GM19324 (cell line): ENCODE data around the gene DNPEP.
"Not testable (repeated sequence)": the region's sequence is repeated elsewhere in the genome, so short reads cannot be mapped to it uniquely, and the experiment has no call there.

Experiments used
- ATAC-seq: cut with Tn5 transposase; IDR thresholded peaks from one replicate; pipeline ENCODE4 v1.9.1; 2021; ENCODE audit warnings: mild to moderate bottlenecking, moderate library complexity; ENCODE audit not compliant: unreplicated experiment, low FRiP score

DNPEP gene

GRCh38 chr2:219419331-219420197 lies 31.9 kb upstream of the DNPEP start:
- no peak for ATAC-seq

- ATAC-seq, result no peak
Measured at GRCh38 chr2:219419012-219419324, 31.3 kb upstream of the DNPEP start.

GRCh38 chr2:219418155-219419011 lies 30.7 kb upstream of the DNPEP start, which contains the start of gene DES:
Gene DES (plus strand): TSS chr2:219418377. CDS start chr2:219418463, 86 bp downstream.
- no peak for ATAC-seq

GRCh38 chr2:219417374-219417773 lies 29.7 kb upstream of the DNPEP start:
- no peak for ATAC-seq

GRCh38 chr2:219416938-219417337 lies 29.2 kb upstream of the DNPEP start:
- ATAC-seq, result no peak

GRCh38 chr2:219416235-219416602 lies 28.5 kb upstream of the DNPEP start:
- ATAC-seq, result no peak

GRCh38 chr2:219415580-219416234 lies 28.0 kb upstream of the DNPEP start:
- no peak for ATAC-seq

- no peak for ATAC-seq
Measured at GRCh38 chr2:219414857-219415256, 27.1 kb upstream of the DNPEP start.

- ATAC-seq, result no peak
Measured at GRCh38 chr2:219410390-219410789, 22.7 kb upstream of the DNPEP start.

- ATAC-seq, result no peak
Measured at GRCh38 chr2:219409619-219410018, 21.9 kb upstream of the DNPEP start.

GRCh38 chr2:219408631-219409030 lies 20.9 kb upstream of the DNPEP start:
- no peak for ATAC-seq

GRCh38 chr2:219408204-219408603 lies 20.5 kb upstream of the DNPEP start:
- no peak for ATAC-seq

GRCh38 chr2:219407343-219407742 lies 19.6 kb upstream of the DNPEP start:
- not testable (repeated sequence) for ATAC-seq

- no peak for ATAC-seq
Measured at GRCh38 chr2:219406861-219407230, 19.1 kb upstream of the DNPEP start.

- no peak for ATAC-seq
Measured at GRCh38 chr2:219405958-219406860, 18.5 kb upstream of the DNPEP start.

GRCh38 chr2:219405451-219405850 lies 17.7 kb upstream of the DNPEP start:
- no peak for ATAC-seq

GRCh38 chr2:219404954-219405353 lies 17.2 kb upstream of the DNPEP start:
- ATAC-seq, result no peak

GRCh38 chr2:219404291-219404910 lies 16.7 kb upstream of the DNPEP start:
- no peak for ATAC-seq

- no peak for ATAC-seq
Measured at GRCh38 chr2:219403861-219404260, 16.1 kb upstream of the DNPEP start.
